HEK293 (cell line): ENCODE measurements around the gene FAR1.

ENCODE experiments used
- CTCF ChIA-PET: fragments of 350-600 bp; formaldehyde crosslinking; extraction: SDS; loops from one replicate; lab custom pipeline; 2021; ENCODE audit warnings: antibody characterized with exemption; lab: Yijun Ruan, JAX
- POLR2A ChIA-PET: fragments of 300-600 bp; formaldehyde crosslinking; extraction: SDS; loops from one replicate; lab custom pipeline; 2020; ENCODE audit warnings: antibody characterized with exemption, inconsistent platforms; lab: Yijun Ruan, JAX
- H3K27ac ChIP-seq: fragments of 200-500 bp; sonication (Bioruptor generic); 2 replicates; pipeline ENCODE4 v1.5.1; 2014; ENCODE audit warnings: low read depth, low read length, control low read depth, inconsistent platforms; ENCODE audit errors: extremely low read depth
- H3K36me3 ChIP-seq, 2 experiments: fragments of 200-500 bp in 1 of 2; sonication (Bioruptor generic) in 1 of 2; 1 replicate in 1 of 2; 2 replicates in 1 of 2; pipeline ENCODE4 v1.5.1; 2014 to 2017; ENCODE audit warnings: inconsistent platforms in 2 of 2, low read length in 2 of 2; ENCODE audit not compliant: control insufficient read depth in 2 of 2, insufficient read depth in 1 of 2
- H3K4me1 ChIP-seq: fragments of 200-500 bp; sonication (Bioruptor generic); 2 replicates; pipeline ENCODE4 v1.5.1; 2014; ENCODE audit warnings: mild to moderate bottlenecking, low read length, inconsistent platforms; ENCODE audit not compliant: control insufficient read depth, insufficient read depth
- H3K4me3 ChIP-seq: 2 replicates; pipeline ENCODE4 v1.5.1; 2011; ENCODE audit warnings: low read depth, mild to moderate bottlenecking, control low read depth, low read length, moderate library complexity
- H3K9me3 ChIP-seq: fragments of 200-500 bp; sonication (Bioruptor generic); 2 replicates; pipeline ENCODE4 v1.5.1; 2014; ENCODE audit warnings: low read depth, low read length, inconsistent platforms; ENCODE audit not compliant: control insufficient read depth, insufficient read depth
- HOXA7 ChIP-seq: sonication (generic); formaldehyde crosslinking; IDR thresholded peaks from 2 replicates; pipeline ENCODE4 v1.8.1; 2022; ENCODE audit warnings: missing genetic modification reagents, borderline replicate concordance
- KLF9 ChIP-seq: fragments of 450-650 bp; formaldehyde crosslinking; IDR thresholded peaks from 2 replicates; pipeline ENCODE4 v1.5.1; 2016; ENCODE audit warnings: missing biosample characterization, missing genetic modification characterization, low read depth
- MEIS1 ChIP-seq: sonication (generic); formaldehyde crosslinking; IDR thresholded peaks from 2 replicates; pipeline ENCODE4 v1.8.1; 2022; ENCODE audit warnings: missing genetic modification reagents, mild to moderate bottlenecking, borderline replicate concordance
- SCRT1 ChIP-seq: fragments of 450-650 bp; formaldehyde crosslinking; IDR thresholded peaks from 2 replicates; pipeline ENCODE4 v1.5.1; 2016; ENCODE audit warnings: missing biosample characterization, missing genetic modification characterization, borderline replicate concordance
- WT1 ChIP-seq: fragments of 450-650 bp; formaldehyde crosslinking; IDR thresholded peaks from 2 replicates; pipeline ENCODE4 v1.5.1; 2016; ENCODE audit warnings: missing biosample characterization, missing genetic modification characterization
- ZBTB48 ChIP-seq: fragments of 450-650 bp; formaldehyde crosslinking; IDR thresholded peaks from 2 replicates; pipeline ENCODE4 v1.5.1; 2016; ENCODE audit warnings: missing biosample characterization, missing genetic modification characterization
- ZFP3 ChIP-seq: fragments of 450-650 bp; formaldehyde crosslinking; IDR thresholded peaks from 2 replicates; pipeline ENCODE4 v1.5.1; 2016; ENCODE audit warnings: low read depth, missing biosample characterization, missing genetic modification characterization
- ZIC2 ChIP-seq: fragments of 450-650 bp; formaldehyde crosslinking; IDR thresholded peaks from 2 replicates; pipeline ENCODE4 v1.5.1; 2016; ENCODE audit warnings: missing biosample characterization, missing genetic modification characterization
- ZNF18 ChIP-seq: fragments of 450-650 bp; formaldehyde crosslinking; IDR thresholded peaks from 2 replicates; pipeline ENCODE4 v1.5.1; 2016; ENCODE audit warnings: missing biosample characterization, missing genetic modification characterization
- ZNF280D ChIP-seq: fragments of 450-650 bp; formaldehyde crosslinking; IDR thresholded peaks from 2 replicates; pipeline ENCODE4 v1.5.1; 2016; ENCODE audit warnings: missing biosample characterization, missing genetic modification characterization
- ZNF324 ChIP-seq: fragments of 450-650 bp; formaldehyde crosslinking; IDR thresholded peaks from 2 replicates; pipeline ENCODE4 v1.5.1; 2016; ENCODE audit warnings: missing biosample characterization, missing genetic modification characterization
- ZNF37A ChIP-seq: fragments of 450-650 bp; IDR thresholded peaks from 2 replicates; pipeline ENCODE4 v1.5.1; 2018; ENCODE audit warnings: missing biosample characterization, missing genetic modification characterization
- ZNF423 ChIP-seq: fragments of 450-650 bp; formaldehyde crosslinking; IDR thresholded peaks from 2 replicates; pipeline ENCODE4 v1.5.1; 2016; ENCODE audit warnings: missing biosample characterization, missing genetic modification characterization
- ZNF548 ChIP-seq: fragments of 450-650 bp; formaldehyde crosslinking; IDR thresholded peaks from 2 replicates; pipeline ENCODE4 v1.5.1; 2016; ENCODE audit warnings: missing biosample characterization, missing genetic modification characterization
- ZNF561 ChIP-seq: fragments of 450-650 bp; IDR thresholded peaks from 2 replicates; pipeline ENCODE4 v1.5.1; 2018; ENCODE audit warnings: missing biosample characterization, missing genetic modification characterization, borderline replicate concordance
- ZNF629 ChIP-seq: fragments of 450-650 bp; formaldehyde crosslinking; IDR thresholded peaks from 2 replicates; pipeline ENCODE4 v1.5.1; 2017; ENCODE audit warnings: missing biosample characterization, missing genetic modification characterization
- ZNF692 ChIP-seq: fragments of 450-650 bp; formaldehyde crosslinking; IDR thresholded peaks from 2 replicates; pipeline ENCODE4 v1.5.1; 2016; ENCODE audit warnings: missing biosample characterization, missing genetic modification characterization
- ZNF76 ChIP-seq: fragments of 450-650 bp; formaldehyde crosslinking; IDR thresholded peaks from 2 replicates; pipeline ENCODE4; 2016; ENCODE audit warnings: low read depth, missing biosample characterization, missing genetic modification characterization, borderline replicate concordance
- ZNF777 ChIP-seq: fragments of 450-650 bp; formaldehyde crosslinking; IDR thresholded peaks from 2 replicates; pipeline ENCODE4 v1.5.1; 2017; ENCODE audit warnings: missing biosample characterization, missing genetic modification characterization, borderline replicate concordance
- ZSCAN30 ChIP-seq: fragments of 450-650 bp; IDR thresholded peaks from 2 replicates; pipeline ENCODE4 v1.5.1; 2018; ENCODE audit warnings: missing biosample characterization, mild to moderate bottlenecking, missing genetic modification characterization, moderate library complexity

FAR1 gene

GRCh38 chr11:13698132-13698531 is 29.7 kb downstream of the FAR1 start:
- POLR2A ChIA-PET: no interaction called here
- H3K4me3 ChIP-seq: no peak overlapping the region
- no peaks in the 10 kb centered on the region for H3K9me3 ChIP-seq
- no peaks in the 10 kb centered on the region for H3K4me1 ChIP-seq
- TF ChIP-seq KLF9: no peak
- peaks cover 0 to 52% of the 10 kb centered on the region in 2 experiments; a peak in 2 of 3 replicates for H3K36me3 ChIP-seq
- CTCF ChIA-PET: no interaction called here
- H3K27ac ChIP-seq: no peak overlapping the region

- Histone ChIP-seq H3K4me3 (no peak overlapping the region), H3K36me3 (peaks cover 0 to 57% of the 10 kb centered on the region in 2 experiments; a peak in 2 of 3 replicates), H3K4me1 (no peaks in the 10 kb centered on the region), H3K27ac (no peak overlapping the region), H3K9me3 (no peaks in the 10 kb centered on the region)
- TF ChIP-seq ZNF324 (tag by site-specific recombination): no peak
- no peak for TF ChIP-seq ZNF280D (tag by site-specific recombination)
- POLR2A ChIA-PET: no interaction called here
- CTCF ChIA-PET: no interaction called here
Observed at GRCh38 chr11:13699041-13699440, 30.6 kb downstream of the FAR1 start.

- no peak overlapping the region for H3K4me3 ChIP-seq
- H3K36me3 ChIP-seq: peaks cover 0 to 52% of the 10 kb centered on the region in 2 experiments; a peak in 2 of 3 replicates
- CTCF ChIA-PET: interaction anchor here (0.6 kb wide), 1 partner anchor 807 kb away, joined by 3 read pairs; no protein-coding TSS in a partner anchor
- no peak for TF ChIP-seq ZNF629
- no peak for TF ChIP-seq ZNF777 (tag by site-specific recombination)
- no peak for TF ChIP-seq ZNF76 (tag by site-specific recombination)
- TF ChIP-seq ZIC2 (tag by site-specific recombination): no peak
- no peak for TF ChIP-seq ZFP3 (tag by site-specific recombination)
- no peak for TF ChIP-seq ZNF18 (tag by site-specific recombination)
- TF ChIP-seq ZSCAN30 (tag by site-specific recombination): no peak
- TF ChIP-seq HOXA7 (CRISPR knock-in tag): no peak
- no peak for TF ChIP-seq ZNF561
- no peak for TF ChIP-seq ZNF423 (tag by site-specific recombination)
- no peak for TF ChIP-seq WT1 (tag by site-specific recombination)
- no peak for TF ChIP-seq ZBTB48 (tag by site-specific recombination)
- no peak for TF ChIP-seq ZNF37A (tag by site-specific recombination)
- TF ChIP-seq ZNF548: no peak
- TF ChIP-seq SCRT1 (tag by site-specific recombination): no peak
- no peak for TF ChIP-seq MEIS1 (CRISPR knock-in tag)
- TF ChIP-seq ZNF692 (tag by site-specific recombination): no peak
- no peaks in the 10 kb centered on the region for H3K4me1 ChIP-seq
- no peak overlapping the region for H3K27ac ChIP-seq
- H3K9me3 ChIP-seq: no peaks in the 10 kb centered on the region
- POLR2A ChIA-PET: no interaction called here
Observed at GRCh38 chr11:13699870-13700269, 31.4 kb downstream of the FAR1 start.
